Right lobe of liver (tissue), 6 donors: ENCODE results near the gene GREM2. TPM values are rescaled to one million over a fixed set of nuclear protein-coding genes. Genes with fewer than 3 reads are reported as not detected.

Experiments
- ATAC-seq, 4 donors: fragments of 200-7000 bp; cut with Tn5 transposase; one replicate each; pipeline ENCODE4 v1.9.1; 2020; ENCODE audit warnings: mild to moderate bottlenecking in 4 of 4, moderate library complexity in 4 of 4
- DNase-seq, 3 donors: peaks; one replicate each; pipeline ENCODE4 v3.0.0-alpha.2; 2020
- H3K27ac ChIP-seq, 3 donors: fragments of 200-600 bp; one replicate each; pipeline ENCODE4 v1.8.0; 2022
- H3K27me3 ChIP-seq, 2 donors: fragments of 200-600 bp; one replicate each; pipeline ENCODE4 v1.8.0; 2022
- H3K36me3 ChIP-seq, 4 donors: fragments of 200-600 bp; sonication (generic) in 1 of 4; one replicate each; pipeline versions ENCODE4 v1.5.1 to v1.8.0; 2017 to 2022; ENCODE audit warnings: control low read depth in 1 of 4
- H3K4me1 ChIP-seq, 4 donors: fragments of 200-600 bp; sonication (generic) in 1 of 4; one replicate each; pipeline versions ENCODE4 v1.5.1 to v1.8.0; 2017 to 2022; ENCODE audit warnings: control low read depth in 1 of 4
- H3K4me3 ChIP-seq, 3 donors: fragments of 200-600 bp; one replicate each; pipeline ENCODE4 v1.8.0; 2022
- H3K9me3 ChIP-seq, 4 donors: fragments of 200-600 bp; sonication (generic) in 1 of 4; one replicate each; pipeline versions ENCODE4 v1.5.1 to v1.8.0; 2017 to 2022; ENCODE audit warnings: control low read depth in 1 of 4
- CTCF ChIP-seq, 4 donors: fragments of 200-600 bp in 3 of 4; fragments of 450-650 bp in 1 of 4; IDR thresholded peaks; one replicate each; pipeline versions ENCODE4 v1.5.1 to v1.8.0; 2016 to 2022; ENCODE audit warnings: antibody characterized with exemption in 4 of 4, mild to moderate bottlenecking in 2 of 4
- POLR2A ChIP-seq: fragments of 450-650 bp; IDR thresholded peaks from one replicate; pipeline ENCODE4 v1.6.1; 2017; ENCODE audit warnings: antibody characterized with exemption, mild to moderate bottlenecking
- WGBS: methylation state at CpG from one replicate; pipeline ENCODE4 v1.1.6; 2018; ENCODE audit warnings: low coverage, low lambda C conversion rate; ENCODE audit not compliant: insufficient coverage; ENCODE audit errors: missing lambda C conversion rate; 5-methylcytosine and 5-hydroxymethylcytosine counted together
- intact Hi-C, 2 donors: fragments of 100-400 bp; cut with DNase I; formaldehyde crosslinking; loops; one replicate each; pipeline versions ENCODE4 v1.11.2 to v1.14.1; 2022
- total RNA-seq, 6 experiments: library from RNA; depleted of rRNA in 2 of 6; stranded (reverse); fragments of >200 nt in 2 of 6; fragmentation: NEBNext Ultra II Directional in 3 of 6; extraction: Animal tissue kit (Norgen Biotek cat#: 25700) in 3 of 6; gene quantifications; one replicate each; pipeline versions ENCODE4 v1.1.0 to v1.2.4, GENCODE V29; 2016 to 2023
- donor health status: DM: no; HTN: yes; CAD: no.
- donor health status: DM: no; HTN: no; CAD: no.
- donor health status: DM: no; HTN: no; CAD: no.
- donor health status: DM: no; HTN: yes; CAD: no.
- donor health status: DM: no; HTN: yes; CAD: no.

GREM2 gene
- total RNA-seq, 6 experiments from 2014 or later, result 5.1 to 27.4 (median 12.7) TPM

- intact Hi-C loops, result no loop called here
- no peaks in the 10 kb centered on the region for H3K9me3 ChIP-seq
- H3K27me3 ChIP-seq, result no peaks in the 10 kb centered on the region
- no peak for TF ChIP-seq POLR2A
- TF ChIP-seq CTCF (IDR thresholded peaks at IDR 0.05), result no peak
- no peak for DNase-seq
- WGBS, result 93% methylated on average over 8 of the region's 16 CpGs
- no peaks in the 10 kb centered on the region for H3K4me1 ChIP-seq
- H3K36me3 ChIP-seq, result no peaks in the 10 kb centered on the region
- H3K4me3 ChIP-seq, result no peak overlapping the region
- no peak for ATAC-seq
- H3K27ac ChIP-seq, result no peak overlapping the region
These were observed 23.7 kb upstream of the GREM2 start for GRCh38 chr1:240635466-240636256.

- TF ChIP-seq POLR2A (no peak), CTCF (IDR thresholded peaks at IDR 0.05) (no peak)
- Histone ChIP-seq H3K9me3 (no peaks in the 10 kb centered on the region), H3K4me3 (no peak overlapping the region), H3K4me1 (no peaks in the 10 kb centered on the region), H3K27me3 (no peaks in the 10 kb centered on the region), H3K27ac (no peak overlapping the region), H3K36me3 (no peaks in the 10 kb centered on the region)
- 84% methylated on average over 5 of the region's 5 CpGs for WGBS
- ATAC-seq (no peak), DNase-seq (no peak)
- intact Hi-C loops, result no loop called here
These were observed 18.5 kb upstream of the GREM2 start for GRCh38 chr1:240630409-240630808.

DNA sequence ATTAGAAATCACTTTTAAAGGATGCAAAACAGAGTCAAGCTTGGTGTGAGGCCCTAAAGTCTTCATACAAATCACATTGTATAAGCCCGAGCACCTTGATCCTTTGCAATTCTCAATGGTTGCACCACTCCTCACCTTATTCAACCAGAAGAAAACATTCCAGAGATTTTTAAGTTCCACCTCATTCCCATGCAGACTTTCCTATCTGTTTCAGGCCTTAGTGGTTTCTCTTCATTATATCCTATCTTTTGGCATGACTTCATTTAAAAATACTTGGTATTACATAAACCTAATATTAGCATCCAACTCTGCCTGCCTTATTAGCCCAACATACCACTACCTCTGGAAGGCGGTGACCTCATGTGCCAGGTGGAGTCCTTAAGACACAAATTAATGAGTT lies 9.3 kb upstream of the GREM2 start:
- 86% methylated on average over 2 of the region's 2 CpGs for WGBS
- Histone ChIP-seq H3K4me3 (no peak overlapping the region), H3K27ac (no peak overlapping the region), H3K36me3 (no peaks in the 10 kb centered on the region), H3K9me3 (no peaks in the 10 kb centered on the region), H3K27me3 (no peaks in the 10 kb centered on the region), H3K4me1 (no peaks in the 10 kb centered on the region)
- ATAC-seq (no peak), DNase-seq (no peak)
- TF ChIP-seq POLR2A, result no peak
- TF ChIP-seq CTCF (IDR thresholded peaks at IDR 0.05), result no peak
- intact Hi-C loops, result no loop called here

DNA sequence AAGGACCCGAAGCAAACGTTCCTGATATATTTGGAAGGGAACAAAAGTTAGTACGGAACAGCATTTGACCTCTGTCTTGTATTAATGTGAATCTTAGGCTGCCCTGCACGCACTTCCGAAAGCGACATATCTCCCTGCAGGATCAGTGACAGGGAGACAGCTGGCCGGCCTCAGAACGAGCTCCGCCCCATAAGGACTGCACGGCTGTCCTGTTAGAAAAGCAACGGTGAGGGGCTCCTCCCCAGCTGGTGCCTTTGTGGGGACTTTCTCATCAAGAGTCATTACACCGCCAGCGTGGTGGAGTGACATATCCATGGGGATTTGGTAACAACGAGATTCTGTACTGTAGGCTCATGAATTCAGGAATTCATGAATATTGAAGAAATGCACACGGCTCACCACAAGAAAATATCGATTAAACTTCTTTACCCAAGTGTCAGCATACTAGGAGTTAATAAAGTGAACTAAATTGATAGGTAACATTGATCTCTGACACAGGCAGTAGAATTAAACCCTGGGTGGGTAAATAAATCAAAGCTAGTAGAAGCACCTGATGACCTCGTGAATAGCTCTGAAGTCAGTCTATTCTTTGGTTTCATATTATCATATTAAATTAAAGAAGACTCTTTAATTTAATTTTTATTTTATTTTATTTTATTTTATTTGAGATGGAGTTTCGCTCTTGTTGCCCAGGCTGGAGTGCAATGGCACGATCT lies 8.1 kb upstream of the GREM2 start:
- Histone ChIP-seq H3K27me3 (no peaks in the 10 kb centered on the region), H3K4me3 (peak overlapping the region in 2 of 3 donors; percentile 5 to 31), H3K4me1 (no peaks in the 10 kb centered on the region), H3K27ac (peak overlapping the region in 2 of 3 donors; percentile 29 to 67), H3K9me3 (no peaks in the 10 kb centered on the region), H3K36me3 (no peaks in the 10 kb centered on the region)
- 41% methylated on average over 14 of the region's 19 CpGs for WGBS
- TF ChIP-seq CTCF (IDR thresholded peaks at IDR 0.05), result no peak
- no peak for TF ChIP-seq POLR2A
- peak; percentile 71 to 89 (median 84) for ATAC-seq
- DNase-seq, result peak in 1 of 3 donors; percentile 36
- intact Hi-C loops, result no loop called here
